Keratinocyte (primary cell): Measurements from ENCODE around the gene CEL. TPM values are rescaled to one million over a fixed set of nuclear protein-coding genes. Genes with fewer than 3 reads are reported as not detected.

Source experiments
- DNase-seq: peaks from one replicate; pipeline ENCODE4 v3.0.0-alpha.2; 2011; ENCODE audit warnings: low read depth, missing footprints, low spot score
- FAIRE-seq: peaks from 2 replicates; lab custom pipeline; 2011; peaks lifted over from hg19 to GRCh38; lab: Jason Lieb, UNC
- H2AFZ ChIP-seq: 2 replicates; pipeline ENCODE4 v1.6.0; 2012; ENCODE audit warnings: low read length, control low read depth, inconsistent platforms; ENCODE audit not compliant: control insufficient read depth
- H3K27ac ChIP-seq: 2 replicates; pipeline ENCODE4 v1.5.1; 2011; ENCODE audit warnings: low read length; ENCODE audit not compliant: control insufficient read depth, insufficient read depth
- H3K27me3 ChIP-seq: 3 replicates; pipeline ENCODE4 v1.6.0; 2011; ENCODE audit warnings: low read length; ENCODE audit not compliant: control insufficient read depth, insufficient read depth; ENCODE audit errors: extremely low read depth
- H3K36me3 ChIP-seq, 2 experiments: 2 replicates in 1 of 2; 3 replicates in 1 of 2; pipeline ENCODE4 v1.5.1; 2011; ENCODE audit warnings: low read length in 2 of 2, mild to moderate bottlenecking in 1 of 2; ENCODE audit not compliant: control insufficient read depth in 2 of 2, insufficient read depth in 2 of 2; ENCODE audit errors: extremely low read depth in 1 of 2
- H3K4me1 ChIP-seq: 3 replicates; pipeline ENCODE4 v1.5.1; 2011; ENCODE audit warnings: low read length; ENCODE audit not compliant: control insufficient read depth, insufficient read depth; ENCODE audit errors: extremely low read depth
- H3K4me2 ChIP-seq: 3 replicates; pipeline ENCODE4 v1.6.0; 2011; ENCODE audit warnings: low read depth, low read length; ENCODE audit not compliant: control insufficient read depth, insufficient read depth; ENCODE audit errors: extremely low read depth
- H3K4me3 ChIP-seq, 3 experiments: fragments of 200-600 bp in 1 of 3; sonication (generic) in 1 of 3; 2 replicates in 2 of 3; 3 replicates in 1 of 3; pipeline ENCODE4 v1.5.1; 2011 to 2016; ENCODE audit warnings: low read length in 3 of 3, mild to moderate bottlenecking in 3 of 3, control low read depth in 2 of 3, inconsistent platforms in 1 of 3, low read depth in 1 of 3, mixed read lengths in 1 of 3, mixed run types in 1 of 3, moderate library complexity in 1 of 3; ENCODE audit not compliant: control insufficient read depth in 2 of 3, insufficient read depth in 2 of 3; ENCODE audit errors: extremely low read depth in 1 of 3
- H3K79me2 ChIP-seq: 2 replicates; pipeline ENCODE4 v1.6.0; 2012; ENCODE audit warnings: low read length; ENCODE audit not compliant: control insufficient read depth, insufficient read depth
- H3K9ac ChIP-seq: 3 replicates; pipeline ENCODE4 v1.6.0; 2011; ENCODE audit warnings: low read length; ENCODE audit not compliant: control insufficient read depth, insufficient read depth; ENCODE audit errors: extremely low read depth
- H3K9me1 ChIP-seq: 3 replicates; pipeline ENCODE4 v1.6.0; 2011; ENCODE audit warnings: low read length; ENCODE audit not compliant: control insufficient read depth, insufficient read depth; ENCODE audit errors: extremely low read depth
- H3K9me3 ChIP-seq: 2 replicates; pipeline ENCODE4 v1.5.1; 2012; ENCODE audit warnings: low read depth, low read length; ENCODE audit not compliant: control insufficient read depth
- H4K20me1 ChIP-seq: 3 replicates; pipeline ENCODE4 v1.6.0; 2011; ENCODE audit warnings: low read length; ENCODE audit not compliant: control insufficient read depth, insufficient read depth; ENCODE audit errors: extremely low read depth
- CTCF ChIP-seq, 3 experiments: IDR thresholded peaks in 1 of 3; conservative IDR thresholded peaks in 1 of 3; optimal IDR thresholded peaks in 1 of 3; 2 replicates in 2 of 3; 3 replicates in 1 of 3; pipeline versions ENCODE3 to v1.5.1; 2011; ENCODE audit warnings: low read length in 3 of 3, mild to moderate bottlenecking in 3 of 3, moderate library complexity in 2 of 3, control low read depth in 1 of 3, inconsistent platforms in 1 of 3; ENCODE audit not compliant: insufficient read depth in 2 of 3; ENCODE audit errors: extremely low read depth in 1 of 3
- EZH2 ChIP-seq: IDR thresholded peaks from one replicate; pipeline ENCODE4 v1.6.1; 2012; ENCODE audit warnings: inconsistent platforms, mild to moderate bottlenecking, low read length, moderate library complexity
- dilution Hi-C: fragments of 300-500 bp; cut with MboI; formaldehyde crosslinking; loops from one replicate; pipeline ENCODE4 v1.7.0; 2020; ENCODE audit warnings: low sequenced_read_pairs; ENCODE audit not compliant: extremely low pct_ligation_motif_present
- polyA plus RNA-seq, 5 experiments: library from polyadenylated mRNA; depleted of rRNA in 3 of 5; stranded (reverse) in 3 of 5; stranded (forward) in 1 of 5; unstranded in 1 of 5; fragments of >200 nt; gene quantifications; 1 replicate in 1 of 5; 2 replicates in 3 of 5; 3 replicates in 1 of 5; pipeline versions ENCODE4 v1.2.1 to v1.2.3, GENCODE V29; 2011 to 2012; ENCODE audit warnings: missing spikeins in 2 of 5, low read depth in 1 of 5, low replicate concordance in 1 of 5
- small RNA-seq, 3 experiments: library from RNA; depleted of rRNA; stranded (forward); fragments of <200 nt; gene quantifications; one replicate each; pipeline ENCODE3, GENCODE V24; 2012; ENCODE audit warnings: low read depth in 3 of 3, low replicate concordance in 1 of 3; ENCODE audit not compliant: insufficient read length in 3 of 3

CEL gene
- polyA plus RNA-seq, 1 donor (not counting 4 experiments of a cell fraction or from before 2014, with no cell fraction given): 0.12 TPM

GRCh38 chr9:133120501-133121197 is 58.9 kb downstream of the CEL start:
- Histone ChIP-seq H2AFZ (no peak overlapping the region), H3K9me3 (no peaks in the 10 kb centered on the region), H3K27me3 (no peaks in the 10 kb centered on the region), H3K36me3 (peaks cover 0 to 2% of the 10 kb centered on the region in 2 experiments), H3K27ac (peak overlapping the region; percentile 51), H4K20me1 (peaks cover 16% of the 10 kb centered on the region), H3K9ac (peak overlapping the region; percentile 80), H3K9me1 (no peaks in the 10 kb centered on the region), H3K79me2 (peaks cover 4% of the 10 kb centered on the region), H3K4me3 (peak overlapping the region; percentile 57 to 71 (median 67)), H3K4me2 (peak overlapping the region; percentile 86), H3K4me1 (peaks cover 17% of the 10 kb centered on the region)
- TF ChIP-seq CTCF (optimal IDR thresholded peaks at IDR 0.05 in 1 of 3, IDR thresholded peaks at IDR 0.05 in 1 of 3, conservative IDR thresholded peaks at IDR 0.05 in 1 of 3; ENCODE audit: extremely low read depth in 1 of 3, insufficient read depth in 2 of 3, low read length in 3 of 3): no peak
- TF ChIP-seq EZH2: no peak
- FAIRE-seq: no peak
- no peak for DNase-seq
- dilution Hi-C loops: no loop called here

Small RNA genes lying within 50 kb of the gene (small RNA-seq; reads per million reads assigned to genes)
- 0.07 to 1.3 (median 1.0) reads per million in 3 experiments for gene MIR6877

Other genes with a start within 250 kb of the CEL start
- 0.24 to 0.41 TPM (median 0.32 TPM) in 3 replicates for gene AK8, start 183.7 kb upstream of the CEL start, polyA plus RNA-seq
- gene SPACA9, start 183.1 kb upstream of the CEL start, polyA plus RNA-seq: 2.9 to 4.7 TPM (median 3.6 TPM) in 3 replicates
- gene TSC1, start 117.4 kb upstream of the CEL start, polyA plus RNA-seq: 26.1 to 28.6 TPM (median 27.7 TPM) in 3 replicates
- gene GFI1B, start 83.3 kb upstream of the CEL start, polyA plus RNA-seq: not detected in 3 replicates
- gene GTF3C5, start 31.0 kb upstream of the CEL start, polyA plus RNA-seq: 36.2 to 40.8 TPM (median 37.2 TPM) in 3 replicates
- gene RALGDS, start 59.3 kb downstream of the CEL start, polyA plus RNA-seq: 22.6 to 38.0 TPM (median 27.2 TPM) in 3 replicates
- gene GBGT1, start 101.9 kb downstream of the CEL start, polyA plus RNA-seq: 0.42 to 0.74 TPM (median 0.54 TPM) in 3 replicates
- not detected in 3 replicates for gene OBP2B, start 147.3 kb downstream of the CEL start, polyA plus RNA-seq
- not detected in 3 replicates for gene ABO, start 213.2 kb downstream of the CEL start, polyA plus RNA-seq